Measurements from ENCODE around the gene APOBEC4.
"Not testable (repeated sequence)": the region's sequence is repeated elsewhere in the genome, so short reads cannot be mapped to it uniquely, and the experiment has no call there.

APOBEC4 gene

GRCh38 chr1:183652547-183653461 is at the start of gene APOBEC4:
Gene APOBEC4 (minus strand): TSS chr1:183653316. CDS start chr1:183648781, 4,535 bp downstream.
- DNase-seq = no peak

- DNase-seq = no peak
Measured at GRCh38 chr1:183702813-183703198, 49.7 kb upstream of the APOBEC4 start.

DNA sequence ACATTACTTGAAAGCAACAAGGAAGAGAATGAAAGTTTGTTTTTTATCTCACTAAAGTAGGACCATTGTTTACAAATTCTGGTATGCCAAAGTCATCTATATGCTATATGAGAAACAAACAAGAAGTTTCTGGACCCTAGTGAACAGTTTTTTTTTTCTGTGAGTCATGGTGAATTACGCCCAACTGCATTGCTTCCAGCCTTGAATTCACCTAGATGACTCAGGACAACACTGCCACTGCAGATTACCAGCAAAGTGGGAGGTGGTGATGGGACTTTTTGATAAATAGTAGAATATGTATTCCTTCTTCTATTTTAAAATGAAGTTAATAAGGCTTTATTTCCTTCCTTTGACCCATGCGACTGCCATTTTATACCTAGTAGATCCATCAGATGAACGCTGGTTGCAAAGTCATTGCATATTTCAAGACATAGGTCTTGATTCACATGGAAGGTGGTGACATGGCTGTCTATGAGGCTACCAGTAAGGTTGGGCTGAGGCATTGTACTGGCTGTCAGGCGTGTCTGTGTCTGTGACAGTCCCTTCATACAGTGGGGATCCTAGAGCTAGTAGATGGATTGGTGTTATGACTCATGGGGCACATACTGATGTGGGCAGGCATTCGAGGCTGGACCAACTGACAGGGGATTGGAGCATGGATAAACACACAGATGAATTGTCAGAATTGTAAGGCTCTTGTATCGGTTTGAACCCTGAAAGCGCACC is 49.1 kb upstream of the APOBEC4 start:
- no peak for DNase-seq

DNA sequence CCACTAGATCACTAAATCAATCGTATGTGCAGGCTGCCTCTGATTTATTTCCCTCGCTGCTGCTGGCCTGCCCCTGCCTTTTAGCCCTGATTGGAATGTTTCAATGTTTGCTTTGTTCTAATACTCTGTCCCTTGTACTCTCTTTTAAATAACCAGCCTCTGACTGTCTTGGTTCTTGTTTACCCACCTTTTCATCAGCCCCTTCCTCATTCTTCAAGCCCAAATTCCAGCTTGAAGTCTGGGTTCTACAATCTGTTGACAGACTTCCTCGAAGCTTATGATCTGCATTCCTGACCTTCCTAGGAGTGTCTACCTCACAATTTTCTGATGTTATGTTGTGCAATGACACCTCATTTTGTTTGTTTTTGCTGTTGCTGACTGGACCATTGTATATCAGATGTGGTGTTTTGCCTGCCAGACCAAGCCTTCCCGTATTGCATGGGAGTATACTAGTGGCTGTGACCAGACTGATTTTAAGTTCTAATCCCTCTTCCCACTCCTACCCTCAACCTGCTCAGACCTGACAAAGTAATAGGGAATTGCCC is 46.6 kb upstream of the APOBEC4 start:
- DNase-seq = no peak

- DNase-seq = no peak
Measured at GRCh38 chr1:183697814-183698590, 44.9 kb upstream of the APOBEC4 start.

- DNase-seq = no peak
Measured at GRCh38 chr1:183696981-183697380, 43.9 kb upstream of the APOBEC4 start.

DNA sequence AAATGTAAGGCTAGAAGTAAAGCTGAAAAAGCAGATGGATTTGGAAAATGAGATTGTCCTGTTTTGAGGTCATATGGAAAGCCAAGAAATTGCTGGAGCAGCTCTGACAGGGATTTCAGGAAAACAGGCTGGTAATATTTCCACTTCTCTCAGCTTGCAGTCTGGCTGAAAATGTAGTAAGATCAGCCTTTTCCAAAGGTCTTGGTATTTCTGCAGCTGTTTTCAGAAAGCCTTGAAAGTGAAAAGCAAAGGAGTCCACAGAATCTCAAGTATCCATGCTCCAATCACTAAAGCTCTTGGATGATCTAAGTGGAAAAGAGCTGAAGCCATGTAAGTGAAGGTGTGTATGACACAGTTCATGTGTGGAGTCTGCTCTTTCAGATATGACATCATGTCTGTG is 41.6 kb upstream of the APOBEC4 start:
- no peak for DNase-seq

DNA sequence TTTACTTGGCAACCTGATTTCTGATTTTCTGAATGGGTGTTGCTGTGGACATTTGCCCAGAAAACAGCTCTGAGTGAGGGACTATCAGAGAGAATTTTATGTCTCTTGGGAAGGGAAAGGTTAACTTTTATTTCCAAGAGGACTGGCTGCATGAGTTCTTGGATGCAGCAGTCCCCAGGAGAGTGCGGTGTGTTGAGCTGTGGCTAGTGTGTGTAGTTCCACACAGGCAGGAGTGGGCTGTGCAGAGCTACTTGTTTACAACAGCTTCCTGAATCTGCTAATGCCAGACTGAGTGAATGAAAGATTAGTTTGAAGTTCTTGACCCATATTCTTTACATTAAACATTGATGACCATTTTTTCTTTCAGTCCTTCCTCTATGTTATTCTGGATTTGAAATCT is 41.0 kb upstream of the APOBEC4 start:
- no peak for DNase-seq

- DNase-seq = no peak
Measured at GRCh38 chr1:183693521-183693920, 40.4 kb upstream of the APOBEC4 start.

DNA sequence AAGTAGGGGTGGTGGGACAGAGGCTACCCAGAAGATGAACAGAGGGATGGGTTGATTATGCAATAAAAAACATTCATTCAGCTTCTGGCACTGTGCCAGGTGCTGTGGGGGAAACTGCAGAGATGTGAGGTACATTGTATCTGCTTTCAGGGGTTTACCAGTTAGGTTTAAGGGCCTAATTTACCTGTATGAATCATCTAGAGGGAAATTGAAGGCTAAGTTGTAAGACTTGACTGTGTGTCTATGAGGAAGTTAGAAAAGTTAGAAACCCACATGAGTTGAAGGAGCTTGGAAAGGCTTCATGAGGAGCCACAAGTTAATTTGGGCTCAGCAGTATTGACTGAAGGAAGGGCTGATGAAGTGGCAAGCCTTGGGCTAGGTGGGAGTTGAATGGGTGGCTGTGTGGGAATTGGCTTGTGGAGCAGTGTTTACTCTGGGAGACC is 36.7 kb upstream of the APOBEC4 start:
- no peak for DNase-seq

- DNase-seq = no peak
Measured at GRCh38 chr1:183688341-183689060, 35.4 kb upstream of the APOBEC4 start.

DNA sequence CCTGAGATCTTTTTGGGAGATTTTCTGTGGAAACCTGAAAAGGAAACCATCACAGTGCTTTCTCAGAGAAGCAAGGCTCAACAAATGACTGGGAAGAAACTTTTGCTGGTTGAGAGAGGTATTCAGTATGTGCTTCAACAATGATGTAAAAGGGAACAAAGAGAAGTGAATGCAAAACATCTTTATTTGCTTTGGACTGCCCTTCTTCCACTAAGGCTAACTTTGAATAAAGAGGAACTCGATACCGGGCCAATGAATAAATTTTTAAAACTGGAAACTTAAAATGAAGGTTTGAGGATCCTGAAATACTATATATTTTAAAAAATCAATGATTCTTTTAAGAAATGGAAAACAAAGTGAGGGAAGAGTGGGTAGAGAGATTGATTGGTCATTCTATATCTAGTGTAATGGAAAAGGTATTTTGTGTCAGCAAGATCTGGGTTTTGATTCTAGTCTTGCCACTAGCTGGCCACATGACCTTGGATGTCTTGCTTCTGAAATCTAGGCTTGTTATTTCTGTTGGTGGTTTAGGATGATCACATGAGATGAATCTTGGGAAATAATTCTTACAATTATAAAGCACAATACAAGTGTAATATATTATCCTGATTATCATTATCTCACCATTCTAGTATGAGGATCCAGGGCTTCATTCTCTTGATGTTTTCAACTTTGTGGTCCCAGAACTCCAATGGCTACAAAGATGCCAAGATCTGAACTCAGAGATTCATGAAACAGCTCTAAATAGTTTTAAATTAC is 34.6 kb upstream of the APOBEC4 start:
- DNase-seq = no peak

DNA sequence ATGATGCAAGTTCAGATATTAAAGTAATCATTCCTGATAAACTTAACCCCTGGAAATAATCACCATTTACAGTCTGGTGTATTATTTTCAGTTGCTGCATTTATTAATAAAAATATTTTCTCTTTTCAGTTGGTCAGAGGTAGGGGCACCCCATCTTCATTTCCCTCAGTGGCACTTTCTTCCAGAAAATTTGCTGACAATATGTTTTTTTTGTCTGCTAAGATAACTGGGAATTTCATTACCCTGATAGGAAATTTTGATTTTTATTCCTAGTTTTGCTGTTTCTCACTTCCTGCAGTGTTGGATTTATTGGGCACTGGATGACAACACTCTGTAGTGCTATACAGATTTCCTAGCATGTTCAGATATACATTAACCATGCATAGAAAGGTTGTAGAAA is 33.1 kb upstream of the APOBEC4 start:
- DNase-seq = no peak

DNA sequence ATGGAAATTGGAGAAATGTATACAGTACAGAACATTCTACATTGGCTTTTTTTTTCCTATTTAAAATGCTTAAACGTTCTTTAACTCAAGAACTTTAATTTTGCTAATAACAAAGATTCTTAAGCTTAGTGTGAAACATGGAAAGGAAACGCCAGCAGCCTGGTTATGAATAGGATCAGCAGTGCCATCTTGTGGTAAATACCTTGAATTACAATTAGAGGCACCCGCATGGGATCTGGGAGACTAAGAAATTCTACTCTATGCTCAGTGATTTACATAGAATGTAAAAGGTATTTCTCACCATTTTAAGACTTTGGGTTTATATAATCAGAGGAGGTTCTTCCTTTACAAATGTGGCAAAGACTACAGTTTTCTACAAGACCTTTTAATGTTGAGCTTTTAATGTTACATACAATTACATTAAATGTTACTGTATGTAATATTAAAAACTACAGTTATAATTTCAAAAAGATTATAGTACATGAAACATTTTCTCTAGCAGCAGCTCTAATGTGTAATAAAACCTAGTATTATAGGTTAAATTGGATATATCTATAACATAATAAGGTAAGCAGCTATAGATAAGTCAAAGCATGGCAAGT is 32.1 kb upstream of the APOBEC4 start:
- DNase-seq = no peak

DNA sequence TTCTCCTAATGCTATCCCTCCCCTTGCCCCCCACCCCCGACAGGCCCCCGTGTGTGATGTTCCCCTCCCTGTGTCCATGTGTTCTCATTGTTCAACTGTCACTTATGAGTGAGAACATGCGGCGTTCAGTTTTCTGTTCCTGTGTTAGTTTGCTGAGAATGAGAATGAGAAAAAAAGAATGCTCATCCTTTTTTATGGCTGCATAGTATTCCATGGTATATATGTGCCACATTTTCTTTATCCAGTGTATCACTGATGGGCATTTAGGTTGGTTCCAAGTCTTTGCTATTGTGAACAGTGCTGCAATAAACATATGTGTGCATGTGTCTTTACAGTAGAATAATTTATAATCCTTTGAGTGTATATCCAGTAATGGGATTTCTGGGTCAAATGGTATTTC is 26.2 kb upstream of the APOBEC4 start:
- not testable (repeated sequence) for DNase-seq

DNA sequence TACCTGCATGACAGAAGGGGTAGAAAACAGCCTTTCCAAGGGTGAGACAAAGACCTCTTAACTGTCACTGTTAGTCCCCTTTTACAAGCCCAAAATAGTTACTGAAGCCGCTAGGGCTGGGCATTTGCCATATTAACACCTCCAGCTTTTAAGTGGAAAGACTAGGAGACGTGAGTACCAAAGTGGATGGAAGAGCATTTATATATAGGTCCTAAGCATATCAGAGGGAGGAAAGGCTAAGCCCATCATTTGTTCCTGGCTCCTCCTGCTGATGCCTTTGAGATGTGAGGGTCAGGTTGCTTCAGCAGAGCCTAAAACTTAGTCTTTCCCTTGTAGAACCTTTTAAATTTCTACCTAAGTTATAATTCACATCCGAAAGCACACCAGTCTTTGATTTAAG is 25.7 kb upstream of the APOBEC4 start:
- no peak for DNase-seq

GRCh38 chr1:183676586-183677189 is 23.6 kb upstream of the APOBEC4 start:
- no peak for DNase-seq

- DNase-seq = no peak
Measured at GRCh38 chr1:183675883-183676585, 22.9 kb upstream of the APOBEC4 start.

DNA sequence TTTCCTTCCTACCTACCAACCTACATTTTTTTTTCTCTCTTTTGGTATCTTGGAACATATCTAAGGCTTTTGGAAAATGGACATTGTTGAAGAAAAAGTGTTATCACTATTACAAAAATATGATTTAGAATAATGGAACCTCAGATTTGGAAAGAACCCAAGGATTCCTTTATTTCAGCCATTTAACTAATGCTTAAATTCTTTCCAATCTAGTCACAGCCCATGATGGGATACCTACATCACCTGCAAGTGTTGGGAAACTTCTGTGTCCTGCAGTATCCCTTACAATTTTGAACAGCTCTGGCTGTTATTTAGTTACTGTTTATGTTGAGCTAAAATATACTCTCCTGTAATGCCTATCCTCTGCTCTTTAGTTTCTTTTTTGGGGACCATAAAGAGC is 22.3 kb upstream of the APOBEC4 start:
- no peak for DNase-seq

DNA sequence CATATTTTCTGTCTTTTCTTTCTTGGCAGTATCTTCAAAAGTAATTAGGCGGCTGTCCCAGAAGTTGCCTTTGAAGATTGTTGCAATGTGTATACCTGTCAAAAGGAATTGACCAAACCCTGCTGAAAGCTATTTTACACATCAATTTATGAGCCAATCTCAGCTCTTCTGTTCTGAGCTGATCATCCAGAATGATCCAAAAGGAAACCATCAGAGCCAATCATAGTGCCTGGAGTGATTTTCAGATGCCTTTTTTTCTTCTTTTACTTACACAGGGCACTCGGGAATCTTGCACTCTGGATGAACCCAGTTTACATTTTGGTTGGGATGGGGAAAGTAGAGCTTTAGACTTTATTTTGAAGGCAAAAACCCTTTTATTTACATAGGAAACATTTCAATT is 21.8 kb upstream of the APOBEC4 start:
- DNase-seq = no peak
